RWPE1 (cell line): ENCODE results near the gene CLCA4.

Experiments
- CTCF ChIA-PET: fragments of 350-600 bp; sonication (Branson Sonifier 250); formaldehyde crosslinking; extraction: SDS; loops from one replicate; lab custom pipeline; 2021; lab: Yijun Ruan, JAX
- POLR2A ChIA-PET: fragments of 400-600 bp; formaldehyde crosslinking; extraction: SDS; loops from one replicate; lab custom pipeline; 2020; ENCODE audit warnings: antibody characterized with exemption; ENCODE audit not compliant: low non-redundant PET; lab: Yijun Ruan, JAX
- DNase-seq: peaks from one replicate; pipeline ENCODE4 v3.0.0; 2012; ENCODE audit warnings: low spot score
- H3K27ac ChIP-seq: fragments of 450-650 bp; 2 replicates; pipeline ENCODE4 v1.5.1; 2017
- TF ChIP-seq, protein P1 (sequence below): fragments of 450-650 bp; conservative IDR thresholded peaks from 2 replicates; pipeline ENCODE4 v1.5.1; 2017; ENCODE audit warnings: low read depth, mild to moderate bottlenecking

Gene CLCA4

DNA sequence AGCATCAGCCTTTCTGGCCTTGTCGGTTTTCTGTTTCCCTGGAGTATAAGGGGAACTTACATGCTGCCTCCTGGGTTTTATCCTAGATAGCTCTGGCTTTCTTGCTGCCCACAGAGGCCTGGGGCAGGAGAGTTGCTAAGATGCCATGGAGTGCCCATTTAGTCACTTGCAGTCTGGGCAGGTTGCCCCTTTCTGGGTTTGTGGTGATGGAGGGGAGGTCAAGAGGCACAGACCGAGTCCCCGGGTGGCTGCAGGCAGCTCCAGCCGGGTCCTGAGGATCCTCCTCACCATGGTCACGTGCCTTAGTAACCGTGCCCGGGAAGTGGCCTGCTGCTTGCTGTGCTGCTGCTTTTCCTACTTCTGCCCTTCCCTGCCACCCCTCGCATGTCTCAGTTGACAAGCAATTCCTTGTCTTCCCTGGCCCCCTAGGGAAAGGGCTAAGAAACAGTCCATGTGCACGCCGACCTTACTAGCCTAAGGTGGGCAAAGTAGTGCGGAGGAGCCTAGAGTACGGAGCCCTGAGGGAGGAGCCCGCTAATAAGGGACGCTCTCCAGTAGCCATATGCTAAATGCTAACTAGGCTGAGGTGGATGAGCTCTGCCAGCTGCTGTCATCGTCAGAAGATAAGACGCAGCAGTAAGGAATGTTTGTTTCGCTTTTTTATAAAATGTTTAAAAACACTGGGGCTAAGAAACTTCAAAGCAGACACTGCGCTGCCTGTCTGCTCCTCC lies 43.3 kb upstream of the CLCA4 start:
- TF ChIP-seq, protein P1, sequence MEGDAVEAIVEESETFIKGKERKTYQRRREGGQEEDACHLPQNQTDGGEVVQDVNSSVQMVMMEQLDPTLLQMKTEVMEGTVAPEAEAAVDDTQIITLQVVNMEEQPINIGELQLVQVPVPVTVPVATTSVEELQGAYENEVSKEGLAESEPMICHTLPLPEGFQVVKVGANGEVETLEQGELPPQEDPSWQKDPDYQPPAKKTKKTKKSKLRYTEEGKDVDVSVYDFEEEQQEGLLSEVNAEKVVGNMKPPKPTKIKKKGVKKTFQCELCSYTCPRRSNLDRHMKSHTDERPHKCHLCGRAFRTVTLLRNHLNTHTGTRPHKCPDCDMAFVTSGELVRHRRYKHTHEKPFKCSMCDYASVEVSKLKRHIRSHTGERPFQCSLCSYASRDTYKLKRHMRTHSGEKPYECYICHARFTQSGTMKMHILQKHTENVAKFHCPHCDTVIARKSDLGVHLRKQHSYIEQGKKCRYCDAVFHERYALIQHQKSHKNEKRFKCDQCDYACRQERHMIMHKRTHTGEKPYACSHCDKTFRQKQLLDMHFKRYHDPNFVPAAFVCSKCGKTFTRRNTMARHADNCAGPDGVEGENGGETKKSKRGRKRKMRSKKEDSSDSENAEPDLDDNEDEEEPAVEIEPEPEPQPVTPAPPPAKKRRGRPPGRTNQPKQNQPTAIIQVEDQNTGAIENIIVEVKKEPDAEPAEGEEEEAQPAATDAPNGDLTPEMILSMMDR: no peak
- ChIA-PET POLR2A (no interaction called here), CTCF (interaction anchor here (0.6 to 0.9 kb wide), 2 partner anchors 579 to 740 kb away, joined by 3 to 4 read pairs; no protein-coding TSS in a partner anchor)
- DNase-seq: no peak
- no peak overlapping the region for H3K27ac ChIP-seq

DNA sequence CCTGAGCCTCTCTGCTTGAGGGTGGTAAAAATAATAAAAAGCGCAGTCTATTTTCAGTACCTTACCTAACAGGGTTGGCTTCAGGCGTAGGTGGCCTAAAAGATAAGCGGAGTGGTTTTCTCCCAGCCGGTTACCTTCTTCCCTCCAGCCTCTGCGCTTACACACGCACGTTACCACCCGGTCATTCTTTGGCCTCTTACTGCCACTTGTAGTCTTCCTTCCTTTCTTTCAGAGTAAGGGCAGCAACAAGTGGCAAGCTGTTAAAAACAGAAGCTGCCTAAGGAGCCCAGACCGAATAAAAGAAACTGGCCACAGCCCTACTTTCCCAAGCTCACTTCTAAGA lies 42.8 kb upstream of the CLCA4 start:
- no peak overlapping the region for H3K27ac ChIP-seq
- ChIA-PET CTCF (interaction anchor here (0.6 to 0.9 kb wide), 3 partner anchors 124 to 739 kb away, joined by 3 to 4 read pairs (median 4); no protein-coding TSS in a partner anchor), POLR2A (no interaction called here)
- TF ChIP-seq, protein P1: no peak
- no peak for DNase-seq

DNA sequence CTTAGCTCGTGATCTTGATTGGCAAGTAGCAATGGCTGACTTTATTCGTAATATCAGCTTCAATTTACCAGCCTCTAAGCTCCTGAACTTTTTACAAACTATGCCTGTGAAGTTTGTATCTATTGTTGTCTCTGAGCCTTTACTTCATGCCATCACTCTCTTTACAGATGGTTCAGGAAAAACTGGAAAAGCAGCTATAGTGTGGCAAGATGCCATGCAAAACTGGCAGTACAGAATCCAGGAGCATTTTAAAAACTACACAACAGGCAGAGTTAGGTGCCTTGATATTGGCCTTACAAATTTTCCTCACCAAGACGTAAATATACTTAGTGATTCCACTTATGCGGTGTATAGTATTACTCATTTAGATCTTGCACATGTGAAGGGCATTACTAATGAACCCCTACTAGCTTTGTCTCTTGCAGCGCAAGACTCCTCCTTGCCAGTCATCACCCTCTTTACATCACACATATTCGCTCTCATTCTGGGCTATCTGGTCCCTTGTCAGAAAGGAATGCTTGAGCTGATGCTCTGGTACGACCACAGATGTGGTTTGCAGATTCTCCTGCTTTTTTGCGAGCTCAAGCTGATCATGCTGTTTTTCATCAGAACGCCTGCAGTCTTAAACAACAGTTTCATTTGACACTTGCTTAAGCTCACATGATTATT lies 41.8 kb upstream of the CLCA4 start:
- ChIA-PET POLR2A (no interaction called here), CTCF (interaction anchor here (0.7 to 1.3 kb wide), 4 partner anchors 10 to 578 kb away, joined by 3 to 4 read pairs (median 4); no protein-coding TSS in a partner anchor)
- TF ChIP-seq, protein P1: no peak
- DNase-seq: no peak
- no peak overlapping the region for H3K27ac ChIP-seq

DNA sequence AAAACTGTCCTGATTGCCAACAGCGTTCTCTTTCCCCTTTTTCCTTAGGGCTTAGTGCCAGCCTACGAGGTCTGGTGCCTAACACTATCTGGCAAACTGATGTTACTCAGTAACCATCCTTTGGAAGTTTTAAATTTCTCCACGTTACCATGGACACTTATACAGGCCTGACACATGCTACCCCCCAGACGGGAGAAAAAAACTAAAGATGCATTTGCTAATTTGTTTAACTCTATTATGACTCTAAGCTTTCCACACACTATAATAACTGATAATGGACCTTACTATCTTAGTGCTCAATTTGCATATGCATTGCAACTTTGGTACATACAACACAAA lies 41.3 kb upstream of the CLCA4 start:
- DNase-seq: no peak
- TF ChIP-seq, protein P1: no peak
- no peak overlapping the region for H3K27ac ChIP-seq
- ChIA-PET POLR2A (no interaction called here), CTCF (interaction anchor here (1.3 kb wide), 1 partner anchor 10 kb away, joined by 3 read pairs; no protein-coding TSS in a partner anchor)

DNA sequence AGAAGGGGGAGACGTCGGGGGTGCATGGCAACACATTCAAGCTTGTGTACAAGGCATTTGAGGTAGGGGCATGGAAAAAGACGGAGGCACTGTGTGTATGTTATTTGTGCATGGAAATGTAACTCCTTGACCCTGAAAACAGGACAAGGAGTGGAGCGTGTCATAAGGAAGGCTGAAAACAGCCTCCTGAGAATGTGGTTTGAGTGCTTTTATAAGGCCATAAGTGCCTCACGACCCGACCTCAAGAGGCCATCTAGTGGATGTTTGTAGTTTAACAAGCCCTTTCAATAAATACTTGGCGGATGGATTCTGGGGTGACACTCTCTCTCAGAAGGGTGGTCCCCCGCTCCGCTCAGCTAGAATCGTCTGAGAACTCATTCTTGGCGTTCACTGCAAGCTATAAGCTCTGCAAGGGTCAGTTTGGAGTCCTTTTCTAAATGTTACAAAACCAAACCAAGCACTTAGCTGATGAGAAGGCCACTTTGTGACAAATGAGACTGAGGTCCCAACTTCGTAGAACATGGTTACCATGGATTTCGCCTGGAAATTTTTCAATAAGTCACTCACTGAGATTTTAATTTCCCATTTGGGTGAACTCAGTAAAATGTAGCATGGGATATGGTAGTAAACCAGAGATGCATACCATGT lies 38.8 kb upstream of the CLCA4 start:
- ChIA-PET POLR2A (no interaction called here), CTCF (interaction anchor here (0.5 to 1.1 kb wide), 7 partner anchors 27 to 936 kb away, joined by 3 to 5 read pairs (median 3); no protein-coding TSS in a partner anchor)
- DNase-seq: no peak
- TF ChIP-seq, protein P1: peak; percentile 33; the same call in 1 of the 2 replicates
- no peak overlapping the region for H3K27ac ChIP-seq

DNA sequence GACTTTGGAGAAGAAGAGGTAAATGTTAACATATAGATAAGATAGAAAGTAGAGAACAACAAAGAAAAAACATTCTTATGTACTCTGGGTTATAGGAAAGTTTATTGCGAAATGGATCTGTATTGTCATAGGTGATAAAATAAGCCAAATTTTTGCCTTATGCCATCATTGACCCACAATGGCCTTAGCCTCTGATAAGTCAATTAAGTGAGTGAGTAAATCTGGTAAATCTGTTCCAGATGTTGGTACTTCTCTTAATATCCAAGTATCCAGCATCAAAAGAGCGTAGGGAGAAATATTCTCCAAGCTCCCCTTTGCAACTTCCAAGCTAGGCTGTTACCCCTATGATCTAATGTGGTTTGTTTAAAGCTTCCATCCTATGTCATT lies 38.3 kb upstream of the CLCA4 start:
- TF ChIP-seq, protein P1: no peak
- no peak overlapping the region for H3K27ac ChIP-seq
- ChIA-PET CTCF (interaction anchor here (0.6 to 1.1 kb wide), 4 partner anchors 76 to 192 kb away, joined by 3 read pairs; no protein-coding TSS in a partner anchor), POLR2A (no interaction called here)
- DNase-seq: no peak
